DND-41 (cell line): ENCODE measurements around the gene WDR81.
"Not testable (repeated sequence)": the region's sequence is repeated elsewhere in the genome, so short reads cannot be mapped to it uniquely, and the experiment has no call there.

ENCODE experiments used
- ATAC-seq: fragments of 200-7000 bp; cut with Tn5 transposase; 3 replicates; pipeline ENCODE4 v1.9.1; 2021; ENCODE audit warnings: low read depth; ENCODE audit not compliant: insufficient read depth
- DNase-seq: peaks from one replicate; pipeline ENCODE4 v3.0.0-alpha.2; 2020
- H2AFZ ChIP-seq: 2 replicates; pipeline ENCODE4 v1.6.0; 2012; ENCODE audit warnings: low read depth, low read length
- H3K27ac ChIP-seq: 2 replicates; pipeline ENCODE4 v1.5.1; 2012; ENCODE audit warnings: low read length, inconsistent platforms
- H3K27me3 ChIP-seq: fragments of 200-600 bp; sonication (generic); 2 replicates; pipeline ENCODE4 v1.6.0; 2012; ENCODE audit warnings: low read length, mild to moderate bottlenecking, inconsistent platforms; ENCODE audit not compliant: insufficient read depth, poor library complexity
- H3K36me3 ChIP-seq: 2 replicates; pipeline ENCODE4 v1.5.1; 2012; ENCODE audit warnings: low read length, inconsistent platforms; ENCODE audit not compliant: insufficient read depth
- H3K4me1 ChIP-seq: 2 replicates; pipeline ENCODE4 v1.5.1; 2012; ENCODE audit warnings: mild to moderate bottlenecking, low read length; ENCODE audit not compliant: insufficient read depth
- H3K4me2 ChIP-seq: 2 replicates; pipeline ENCODE4 v1.6.0; 2012; ENCODE audit warnings: mild to moderate bottlenecking, moderate library complexity, low read length, inconsistent platforms; ENCODE audit not compliant: insufficient read depth
- H3K4me3 ChIP-seq, 2 experiments: fragments of 200-600 bp in 1 of 2; shearing (Covaris generic) in 1 of 2; 2 replicates each; pipeline ENCODE4 v1.5.1; 2012 to 2016; ENCODE audit warnings: inconsistent platforms in 2 of 2, low read length in 2 of 2, mild to moderate bottlenecking in 2 of 2, low read depth in 1 of 2, moderate library complexity in 1 of 2
- H3K79me2 ChIP-seq: 2 replicates; pipeline ENCODE4 v1.6.0; 2012; ENCODE audit warnings: low read length, inconsistent platforms; ENCODE audit not compliant: insufficient read depth
- H3K9ac ChIP-seq: 2 replicates; pipeline ENCODE4 v1.6.0; 2012; ENCODE audit warnings: low read depth, mild to moderate bottlenecking, inconsistent platforms, low read length, moderate library complexity
- H3K9me3 ChIP-seq: 2 replicates; pipeline ENCODE4 v1.5.1; 2012; ENCODE audit warnings: low read length, moderate library complexity, mild to moderate bottlenecking, inconsistent platforms; ENCODE audit not compliant: insufficient read depth, severe bottlenecking
- H4K20me1 ChIP-seq: 2 replicates; pipeline ENCODE4 v1.6.0; 2012; ENCODE audit warnings: low read length; ENCODE audit not compliant: insufficient read depth
- CTCF ChIP-seq: IDR thresholded peaks from 2 replicates; pipeline ENCODE4 v1.5.1; 2012; ENCODE audit warnings: borderline replicate concordance, low read length, moderate library complexity, mild to moderate bottlenecking; ENCODE audit not compliant: poor library complexity, severe bottlenecking; ENCODE audit errors: extremely low read depth
- EZH2 ChIP-seq: IDR thresholded peaks from 3 replicates; pipeline ENCODE4 v1.6.1; 2012; ENCODE audit warnings: borderline replicate concordance, low read depth, mild to moderate bottlenecking, moderate library complexity, low read length, inconsistent platforms; ENCODE audit not compliant: severe bottlenecking

WDR81 gene

GRCh38 chr17:1693339-1693738 lies 31.2 kb upstream of the WDR81 start:
- Histone ChIP-seq H3K36me3 (no peaks in the 10 kb centered on the region), H2AFZ (no peak overlapping the region), H3K27ac (no peak overlapping the region), H3K4me1 (no peaks in the 10 kb centered on the region), H4K20me1 (no peaks in the 10 kb centered on the region), H3K9me3 (no peaks in the 10 kb centered on the region), H3K9ac (no peak overlapping the region), H3K4me2 (no peak overlapping the region), H3K27me3 (no peaks in the 10 kb centered on the region), H3K4me3 (no peak overlapping the region), H3K79me2 (no peaks in the 10 kb centered on the region)
- ATAC-seq (no peak), DNase-seq (no peak)
- TF ChIP-seq CTCF (no peak), EZH2 (no peak)

DNA sequence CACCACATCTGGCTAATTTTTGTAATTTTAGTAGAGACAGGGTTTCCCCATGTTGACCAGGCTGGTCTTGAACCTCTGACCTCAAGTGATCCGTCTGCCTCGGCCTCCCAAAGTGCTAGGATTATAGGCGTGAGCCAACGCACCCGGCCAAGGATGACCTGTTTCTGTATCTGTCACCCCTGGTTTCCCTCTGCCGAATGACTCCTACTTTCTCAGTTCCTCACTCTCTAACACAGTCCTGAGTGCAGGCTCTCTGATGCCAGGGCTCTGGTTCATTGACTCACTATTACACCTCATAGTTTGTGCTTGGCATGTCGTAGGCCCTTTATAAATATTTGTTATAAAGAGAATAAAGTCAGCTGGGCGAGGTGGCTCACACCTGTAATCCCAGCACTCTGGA lies 29.1 kb upstream of the WDR81 start:
- Histone ChIP-seq H3K27ac (no peak overlapping the region), H3K36me3 (no peaks in the 10 kb centered on the region), H3K4me2 (no peak overlapping the region), H3K27me3 (no peaks in the 10 kb centered on the region), H2AFZ (no peak overlapping the region), H3K9me3 (no peaks in the 10 kb centered on the region), H3K4me1 (no peaks in the 10 kb centered on the region), H3K9ac (no peak overlapping the region), H3K79me2 (no peaks in the 10 kb centered on the region), H3K4me3 (no peak overlapping the region), H4K20me1 (no peaks in the 10 kb centered on the region)
- ATAC-seq (no peak), DNase-seq (no peak)
- TF ChIP-seq CTCF (no peak), EZH2 (no peak)

- Histone ChIP-seq H3K9ac (no peak overlapping the region), H2AFZ (no peak overlapping the region), H4K20me1 (no peaks in the 10 kb centered on the region), H3K27me3 (no peaks in the 10 kb centered on the region), H3K79me2 (no peaks in the 10 kb centered on the region), H3K4me3 (no peak overlapping the region), H3K36me3 (no peaks in the 10 kb centered on the region), H3K27ac (no peak overlapping the region), H3K4me2 (no peak overlapping the region), H3K9me3 (no peaks in the 10 kb centered on the region), H3K4me1 (no peaks in the 10 kb centered on the region)
- TF ChIP-seq CTCF (no peak), EZH2 (no peak)
- DNase-seq: no peak
- no peak for ATAC-seq
Measured at GRCh38 chr17:1697681-1698080, 26.8 kb upstream of the WDR81 start.

GRCh38 chr17:1699891-1700290 lies 24.6 kb upstream of the WDR81 start:
- H3K79me2 ChIP-seq, H3K4me3 ChIP-seq, H4K20me1 ChIP-seq, H2AFZ ChIP-seq, H3K27ac ChIP-seq, H3K9me3 ChIP-seq, ATAC-seq, H3K4me2 ChIP-seq, H3K4me1 ChIP-seq, DNase-seq, H3K27me3 ChIP-seq, H3K9ac ChIP-seq, H3K36me3 ChIP-seq: not testable (repeated sequence)
